GM18861 (cell line): Measurements from ENCODE around the gene FHAD1.
"Not testable (repeated sequence)": the region's sequence is repeated elsewhere in the genome, so short reads cannot be mapped to it uniquely, and the experiment has no call there.

Experiments
- ATAC-seq: cut with Tn5 transposase; IDR thresholded peaks from one replicate; pipeline ENCODE4 v1.9.1; 2021; ENCODE audit not compliant: unreplicated experiment

Gene FHAD1

DNA sequence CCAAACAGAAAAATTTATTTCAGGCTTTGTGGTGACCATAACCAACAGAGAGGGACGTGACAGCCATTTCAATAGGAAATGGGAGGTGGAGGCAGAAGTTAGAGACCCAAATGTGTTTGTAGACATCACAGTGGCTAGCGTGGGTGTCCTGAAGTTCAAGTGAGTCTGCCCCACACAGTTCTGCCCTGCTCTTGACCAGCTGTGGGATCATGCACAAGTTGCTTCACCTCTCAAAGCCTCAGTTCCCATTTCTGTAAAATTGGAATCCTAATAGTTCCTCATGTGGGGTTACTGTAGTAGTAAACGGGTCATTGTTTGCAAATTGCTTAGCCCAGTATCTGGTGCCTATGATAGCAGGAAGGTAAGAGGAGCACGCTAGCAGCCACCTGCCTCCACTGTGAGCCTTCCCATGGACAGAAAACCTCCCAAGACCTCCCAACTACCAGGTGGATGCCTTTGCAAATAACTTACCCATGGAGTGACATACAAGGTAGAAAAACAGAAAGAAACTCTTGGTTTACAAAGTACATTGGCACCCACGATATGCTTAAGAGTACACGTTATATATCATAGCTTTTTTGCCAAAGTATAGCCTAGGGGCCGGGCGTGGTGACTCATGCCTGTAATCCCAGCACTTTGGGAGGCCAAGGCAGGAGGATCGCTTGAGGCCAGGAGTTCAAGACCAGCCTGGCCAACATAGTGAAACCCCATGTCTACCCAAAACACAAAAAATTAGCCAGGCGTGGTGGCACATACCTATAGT lies 29.1 kb downstream of the FHAD1 start:
- ATAC-seq = no peak

DNA sequence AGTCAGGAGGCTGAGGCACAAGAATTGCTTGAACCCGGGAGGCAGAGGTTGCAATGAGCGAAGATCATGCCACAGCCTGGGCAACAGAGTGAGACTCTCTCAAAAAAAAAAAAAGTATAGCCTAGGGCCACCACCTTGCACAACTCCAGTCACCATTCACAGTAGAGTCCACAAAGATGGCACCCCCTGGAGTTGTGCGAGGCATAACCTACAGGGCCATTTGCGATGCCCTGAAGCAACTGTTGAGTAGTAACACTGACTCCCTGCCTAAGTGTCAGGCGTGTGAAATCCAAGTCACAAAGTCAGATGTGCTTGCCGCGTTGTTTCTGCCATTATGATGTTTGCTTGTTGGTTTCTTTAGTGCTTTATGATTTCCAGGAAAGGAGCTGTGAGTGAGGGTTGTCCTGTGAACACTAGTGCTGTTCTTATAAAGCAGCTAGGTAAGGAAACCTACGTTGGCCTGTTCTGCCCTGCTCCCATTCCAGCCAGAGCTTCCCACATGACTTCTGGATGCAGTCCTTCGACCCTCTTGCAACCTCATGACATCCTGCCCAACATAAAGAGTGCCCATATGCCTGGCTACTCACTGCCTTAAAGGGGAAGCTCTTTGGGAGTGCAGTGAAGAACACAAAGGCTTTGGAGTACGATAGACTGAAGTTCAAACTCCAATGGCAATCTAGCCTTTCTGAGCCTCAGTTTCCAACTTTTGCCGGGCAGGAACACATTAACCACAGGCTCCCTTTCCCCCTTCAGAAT lies 29.8 kb downstream of the FHAD1 start:
- ATAC-seq = no peak

DNA sequence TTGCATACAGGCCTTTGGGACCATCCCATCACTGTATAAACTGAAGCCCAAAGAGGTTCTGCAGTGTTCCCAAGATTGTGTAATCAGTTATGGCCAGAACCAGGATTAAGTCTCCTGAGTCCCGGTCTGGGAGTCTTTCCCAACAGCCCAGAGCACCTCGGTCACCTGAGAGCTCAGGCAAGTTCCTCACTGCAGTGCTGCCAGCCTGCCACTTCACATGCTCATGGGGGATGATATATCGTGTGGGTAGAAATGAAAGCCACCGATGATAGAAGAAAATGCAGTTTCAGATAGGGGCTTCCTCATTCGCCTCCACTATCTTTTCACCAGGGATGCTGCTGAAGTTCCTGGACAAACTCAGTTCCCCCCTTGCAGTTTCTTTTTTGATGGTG lies 30.4 kb downstream of the FHAD1 start:
- no peak for ATAC-seq

DNA sequence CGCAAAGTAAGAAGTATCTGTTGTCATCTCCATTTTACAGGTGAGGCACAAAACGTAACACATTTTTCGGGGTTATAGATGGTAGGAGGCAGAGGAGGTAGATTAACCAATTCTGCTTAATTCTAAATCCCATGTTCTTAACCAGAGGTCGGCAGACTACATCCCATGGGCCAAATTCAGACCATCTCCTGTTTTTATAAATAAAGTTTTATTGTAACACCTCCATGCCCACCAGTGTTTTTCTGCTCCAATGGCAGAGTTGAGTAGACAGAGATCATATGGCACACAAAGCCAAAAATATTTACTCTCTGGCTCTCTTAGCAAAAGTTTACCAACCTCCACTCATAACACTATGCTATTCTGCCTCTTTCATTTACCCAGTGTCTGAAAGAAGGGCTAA lies 30.9 kb downstream of the FHAD1 start:
- no peak for ATAC-seq

DNA sequence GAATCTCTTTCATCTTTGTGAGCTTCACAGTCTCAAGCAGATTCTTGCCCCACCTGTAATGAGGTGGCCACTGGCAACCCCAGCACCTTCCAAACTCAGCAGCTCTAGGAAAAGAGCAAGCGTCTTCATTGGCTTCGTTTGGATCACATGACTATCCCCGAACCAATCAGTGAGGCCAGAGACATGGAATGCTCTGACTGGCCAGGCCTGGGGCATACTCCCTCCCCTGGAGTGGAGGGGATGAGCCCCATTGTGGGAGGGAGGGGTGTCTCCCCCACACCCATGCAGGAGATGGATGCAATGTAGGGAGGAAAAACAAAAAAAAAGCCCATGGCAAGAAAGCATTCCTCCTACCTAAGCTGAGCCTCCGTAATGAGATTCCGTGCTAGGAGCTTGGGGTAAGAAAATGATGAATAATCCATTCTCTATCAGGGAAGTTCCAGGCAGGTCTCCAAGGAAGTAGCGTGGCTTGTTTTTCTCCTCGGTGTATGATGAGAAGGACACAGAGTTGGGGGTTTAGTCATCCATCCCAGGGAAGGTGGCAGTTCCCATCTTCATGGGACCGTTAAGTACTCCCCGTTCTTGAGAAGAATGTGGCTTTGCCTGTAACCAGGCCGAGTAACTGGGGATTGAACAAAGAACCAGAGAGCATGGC lies 32.7 kb downstream of the FHAD1 start:
- no peak for ATAC-seq

DNA sequence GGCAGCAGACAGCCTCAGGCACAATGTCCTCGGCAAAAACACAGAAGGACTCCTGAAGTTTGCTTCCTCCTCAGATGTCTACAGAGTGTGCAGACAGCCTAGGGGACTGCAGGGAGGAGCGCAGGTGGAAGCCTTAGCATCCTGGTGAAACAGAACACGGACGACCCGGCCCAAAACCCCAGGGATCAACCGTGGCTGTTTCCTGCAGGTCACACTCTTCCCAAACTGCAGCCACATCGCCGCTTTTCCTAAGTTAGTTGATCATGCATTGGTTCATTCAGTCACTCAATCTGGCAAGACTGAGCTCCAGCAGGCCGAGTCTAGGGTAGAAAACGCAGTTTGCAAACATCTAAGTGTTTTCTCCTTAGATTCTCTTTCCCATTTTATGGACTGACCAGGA lies 33.4 kb downstream of the FHAD1 start:
- ATAC-seq = no peak

DNA sequence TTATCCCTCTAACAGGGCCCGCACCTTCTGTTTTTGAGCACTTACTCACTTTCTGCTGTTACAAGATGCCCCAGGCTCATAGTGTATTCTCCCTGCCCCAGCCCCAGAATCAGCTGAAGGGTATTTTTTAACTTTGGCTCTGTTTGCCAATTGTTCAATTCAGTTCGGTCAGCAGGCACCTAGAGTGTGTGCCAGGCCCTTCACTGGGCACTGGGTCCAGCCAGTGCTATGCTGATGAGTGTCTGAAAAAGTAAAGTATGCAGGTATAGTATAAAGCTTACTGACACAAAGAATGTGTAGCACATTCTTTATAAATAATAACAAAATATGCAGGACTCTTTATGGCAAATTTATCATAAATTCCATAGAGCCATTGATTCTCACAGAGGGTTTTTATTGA lies 35.0 kb downstream of the FHAD1 start:
- no peak for ATAC-seq

DNA sequence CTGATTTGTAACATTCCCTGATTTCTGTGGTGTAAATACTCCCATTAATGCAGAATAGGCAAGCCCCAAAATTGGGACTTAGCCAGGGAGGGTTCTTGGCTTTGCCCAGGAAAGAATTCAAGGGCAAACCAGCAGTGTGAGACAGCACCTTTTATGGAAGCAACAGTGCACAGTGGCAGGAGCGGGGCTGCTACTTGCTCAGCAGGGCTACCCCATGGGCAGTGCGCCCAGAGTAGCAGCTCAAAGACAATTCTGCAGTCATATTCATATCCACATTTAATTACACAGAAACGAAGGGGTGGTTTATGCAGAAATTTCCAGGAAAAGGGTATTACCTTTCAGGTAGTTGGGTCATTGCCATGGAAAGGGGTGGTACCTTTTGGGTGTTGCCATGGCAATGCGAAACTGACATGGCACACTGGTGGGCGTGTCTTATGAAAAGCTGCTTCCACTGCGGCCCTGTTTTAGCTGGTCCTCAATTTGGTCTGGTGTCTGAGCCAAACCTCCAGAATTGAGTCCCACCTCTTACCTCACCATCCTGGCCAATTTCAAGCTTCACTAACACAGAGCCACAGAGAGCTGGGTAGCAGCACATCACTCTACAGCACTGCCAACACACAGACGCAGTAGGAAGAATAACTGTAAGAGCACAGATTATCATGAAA lies 35.9 kb downstream of the FHAD1 start:
- ATAC-seq = no peak

DNA sequence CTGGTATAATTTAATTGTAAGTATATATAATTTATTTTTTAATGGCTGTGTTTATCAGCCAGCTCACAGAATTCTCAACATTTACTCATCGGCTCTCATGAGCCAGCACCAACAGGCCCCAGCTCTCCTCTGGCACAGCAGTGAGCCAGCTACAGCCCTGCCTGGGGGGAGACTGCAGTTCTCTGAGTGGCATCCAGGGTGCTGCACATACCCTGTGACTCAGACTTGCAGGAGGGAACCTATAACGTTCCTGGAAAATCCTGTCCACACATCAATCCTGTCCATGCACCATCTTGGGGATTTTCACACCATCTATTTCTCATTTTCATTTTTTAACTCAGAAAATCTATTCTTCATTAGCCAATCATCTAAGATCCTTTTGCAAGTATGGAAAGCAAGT lies 36.5 kb downstream of the FHAD1 start:
- ATAC-seq = no peak

DNA sequence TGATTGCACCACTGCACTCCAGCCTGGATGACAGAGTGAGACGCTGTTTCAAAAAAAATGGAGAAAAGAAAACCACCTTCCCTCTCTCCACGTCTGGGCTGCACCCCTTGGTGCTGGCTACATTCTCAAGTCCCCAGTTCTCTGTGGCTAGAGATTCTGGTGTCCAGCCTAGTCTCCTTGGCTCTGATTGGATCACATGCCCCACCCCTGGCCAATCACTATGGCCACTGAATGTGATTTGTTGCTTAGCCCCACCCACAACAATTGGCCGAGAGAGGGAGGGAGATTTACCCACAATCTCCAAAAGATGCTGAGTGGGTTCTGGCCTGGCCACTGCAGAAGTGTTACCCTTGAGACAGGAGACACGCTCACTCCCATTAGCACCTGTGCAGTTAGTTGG lies 39.4 kb downstream of the FHAD1 start:
- no peak for ATAC-seq

DNA sequence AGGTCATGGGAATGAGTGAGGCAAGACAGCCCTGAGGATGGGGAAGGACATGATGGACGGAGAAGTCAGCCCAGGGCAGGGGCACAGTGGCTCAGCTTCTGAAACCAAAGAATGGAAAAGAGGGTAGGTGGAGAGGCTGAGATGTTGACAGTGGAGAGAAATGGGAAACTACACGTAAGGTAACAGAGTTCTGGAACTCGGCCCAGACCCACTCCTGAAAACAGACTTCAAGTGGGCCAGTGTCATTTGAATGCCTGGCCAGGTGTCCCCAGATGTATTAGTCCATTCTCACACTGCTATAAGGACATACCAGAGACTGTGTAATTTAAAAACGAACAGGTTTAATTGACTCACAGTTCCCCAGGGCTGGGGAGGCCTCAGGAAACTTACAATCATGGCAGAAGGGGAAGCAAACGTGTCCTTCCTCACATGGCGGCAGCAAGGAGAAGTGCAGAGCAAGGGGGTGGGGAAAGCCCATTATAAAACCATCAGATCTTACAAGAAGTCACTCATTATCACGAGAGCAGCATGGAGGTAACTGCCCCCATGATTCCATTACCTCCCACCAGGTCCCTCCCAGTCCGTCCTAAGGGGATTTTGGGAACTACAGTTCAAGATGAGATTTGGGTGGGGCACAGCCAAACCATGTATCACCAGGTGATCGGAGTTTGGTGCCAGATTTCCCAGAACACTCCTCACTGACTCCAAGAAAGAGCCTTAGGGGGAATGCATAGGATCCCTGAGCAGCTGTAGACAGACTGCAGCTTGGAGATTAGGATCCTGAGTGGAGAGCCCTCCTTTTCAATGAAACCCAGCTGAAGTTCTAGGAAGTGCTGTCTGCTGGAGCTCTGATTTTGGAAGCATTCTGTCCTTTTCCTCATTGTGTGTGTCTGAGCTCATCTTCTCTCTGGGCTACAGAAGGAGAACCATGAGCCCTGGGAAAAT lies 40.3 kb downstream of the FHAD1 start:
- no peak for ATAC-seq

DNA sequence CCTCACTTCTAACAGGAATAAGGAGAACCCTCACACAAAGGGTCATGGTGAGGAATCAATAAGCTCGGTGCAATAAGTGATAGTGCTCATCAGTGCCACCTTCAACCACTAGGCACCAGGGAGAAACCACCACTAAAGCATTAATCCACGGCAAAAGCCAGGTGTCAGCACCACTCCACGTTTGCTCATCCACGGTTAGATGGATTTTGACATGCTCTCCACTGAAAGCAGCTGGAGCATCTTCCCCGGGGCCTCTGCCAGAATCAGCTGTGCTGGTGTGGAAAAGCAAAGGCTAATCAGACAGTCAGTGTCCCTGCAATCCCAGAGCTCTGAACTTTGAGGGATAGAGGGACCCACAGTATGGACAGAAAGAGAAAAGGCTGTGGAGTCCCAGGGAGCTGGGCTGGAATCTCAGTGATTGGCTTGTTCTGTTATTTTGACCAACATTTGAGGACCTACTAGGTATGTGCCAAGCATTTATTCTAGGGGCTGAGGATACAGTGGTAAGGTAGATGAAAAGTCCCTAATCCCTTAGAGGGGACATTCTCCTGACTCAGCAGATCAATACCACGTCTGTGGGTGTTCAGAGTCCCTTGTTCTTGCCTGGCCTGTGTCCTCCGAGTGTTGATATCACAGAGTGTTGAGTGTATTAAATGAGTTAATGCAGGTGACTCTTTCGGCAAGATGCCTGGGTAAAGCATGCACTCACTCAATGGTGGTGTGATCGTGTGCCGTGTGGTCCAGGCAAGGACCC lies 41.3 kb downstream of the FHAD1 start:
- no peak for ATAC-seq

DNA sequence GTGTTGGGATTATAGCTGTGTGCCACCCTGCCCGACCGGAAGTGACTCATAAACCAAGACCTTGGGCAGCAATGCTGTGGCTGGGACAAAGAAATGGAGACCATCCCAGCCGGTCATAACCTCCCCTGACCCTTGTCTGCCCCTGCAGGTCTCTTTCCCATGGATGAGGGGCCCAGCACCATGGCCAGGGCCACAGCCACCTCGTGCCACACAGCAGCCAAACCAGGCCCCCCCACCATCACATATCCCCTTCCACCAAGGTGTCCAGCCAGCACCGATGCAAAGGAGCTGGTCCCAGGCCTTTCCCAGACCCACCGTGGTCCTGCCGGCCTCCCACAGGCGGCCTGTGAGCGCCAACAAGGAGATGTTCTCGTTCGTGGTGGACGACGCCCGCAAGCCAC lies 42.2 kb downstream of the FHAD1 start:
- ATAC-seq = no peak

DNA sequence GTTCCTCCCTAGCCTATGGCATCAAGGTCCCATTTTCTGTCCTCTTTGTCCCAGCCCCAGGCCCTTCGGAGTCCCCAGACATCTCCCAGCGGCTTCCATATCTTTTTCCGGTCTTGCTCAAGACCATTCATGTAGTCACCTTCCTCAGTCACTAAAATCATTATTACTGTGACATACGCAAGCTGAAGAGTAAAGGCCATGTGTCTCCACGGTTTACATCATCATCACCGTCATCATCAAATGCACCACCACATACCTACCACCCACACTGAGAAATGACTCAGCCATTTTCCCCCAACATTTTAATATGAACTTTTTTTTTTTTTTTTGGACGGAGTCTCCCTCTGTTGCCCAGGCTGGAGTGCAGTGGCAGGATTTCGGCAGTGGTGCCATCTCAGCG lies 43.4 kb downstream of the FHAD1 start:
- no peak for ATAC-seq

DNA sequence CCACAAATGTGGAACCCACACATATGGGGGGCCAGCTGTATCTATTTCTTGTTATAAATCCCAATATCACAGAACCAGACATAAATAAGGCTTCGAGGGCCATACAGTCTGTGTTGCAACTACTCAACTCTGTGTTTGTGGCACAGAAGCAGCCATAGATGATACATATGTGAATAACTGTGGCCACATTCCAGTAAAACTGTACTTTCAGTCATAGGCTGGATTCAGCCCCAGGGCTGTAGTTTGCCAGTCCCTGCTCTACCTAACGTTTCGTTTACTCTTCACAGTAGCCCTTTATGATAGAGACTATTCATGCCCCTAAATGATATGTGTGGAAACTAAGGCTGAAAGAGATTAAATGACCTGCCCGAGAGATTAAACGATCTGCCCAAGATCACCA lies 48.7 kb downstream of the FHAD1 start:
- ATAC-seq = no peak

DNA sequence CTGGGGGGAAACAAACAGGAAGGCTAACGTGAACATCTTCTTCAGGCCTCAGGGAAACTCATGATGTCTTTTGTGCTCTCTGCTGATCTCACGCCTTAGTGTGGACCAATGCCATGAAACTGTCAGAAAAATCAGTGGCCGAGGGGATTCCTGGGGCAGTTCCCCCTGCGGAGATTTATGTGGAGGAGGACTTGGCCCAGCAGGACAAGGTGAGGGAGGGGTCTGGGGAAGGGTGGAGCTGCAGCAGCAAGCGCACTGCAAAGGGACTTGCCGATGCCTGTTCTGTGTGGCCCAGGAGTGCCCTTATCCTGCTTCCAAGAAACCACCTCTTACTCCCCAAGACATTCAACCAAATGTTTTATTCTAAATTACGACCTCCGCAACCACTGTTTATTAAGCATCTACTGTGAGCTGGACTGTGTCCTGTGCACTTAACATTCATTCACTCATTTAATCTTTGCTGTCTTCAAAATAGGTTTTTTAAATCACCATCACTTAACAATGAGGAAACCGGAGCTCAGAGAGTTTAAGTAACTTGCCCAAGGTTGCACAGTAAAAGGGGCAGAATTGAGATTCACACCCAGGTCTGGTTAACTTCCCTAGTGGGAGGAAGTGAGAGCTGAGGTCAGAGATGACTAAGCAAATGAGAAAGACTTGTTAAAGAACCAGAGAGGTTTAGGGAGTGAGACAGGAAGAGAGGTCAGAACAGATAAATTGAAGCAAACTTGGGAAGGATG lies 49.7 kb downstream of the FHAD1 start:
- ATAC-seq = no peak

DNA sequence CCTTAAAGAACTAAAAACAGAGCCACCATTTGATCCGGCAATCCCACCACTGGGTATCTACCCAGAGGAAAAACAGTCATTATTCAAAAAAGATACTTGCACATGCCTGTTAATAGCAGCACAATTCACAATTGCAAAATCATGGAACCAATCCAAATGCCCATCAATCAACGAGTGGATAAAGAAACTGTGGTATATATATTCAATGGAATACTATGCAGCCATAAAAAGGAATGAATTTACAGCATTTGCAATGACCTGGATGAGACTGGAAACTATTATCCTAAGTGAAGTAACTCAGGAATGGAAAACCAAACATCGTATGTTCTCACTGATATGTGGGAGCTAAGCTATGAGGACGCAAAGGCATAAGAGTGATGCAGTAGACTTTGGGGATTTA lies 51.0 kb downstream of the FHAD1 start:
- ATAC-seq = not testable (repeated sequence)

DNA sequence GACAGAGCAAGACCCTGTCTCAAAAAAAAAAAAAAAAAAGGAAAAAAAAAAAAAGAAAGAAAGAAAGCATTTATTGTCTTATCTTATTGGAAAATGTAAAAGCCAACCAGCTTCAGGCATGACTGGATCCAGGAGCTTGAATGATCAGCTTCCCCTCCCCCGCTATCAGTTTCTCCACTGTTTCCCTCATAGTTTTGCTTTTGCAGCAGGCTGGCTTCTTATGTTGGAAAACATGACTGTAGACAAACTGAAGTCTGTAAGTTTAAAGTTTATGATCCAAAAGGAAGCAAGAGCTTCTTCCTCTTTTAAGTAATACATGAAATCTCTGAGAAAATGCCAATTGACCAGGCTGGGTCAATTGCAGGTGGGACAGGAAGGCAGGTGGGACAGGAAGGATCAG lies 52.2 kb downstream of the FHAD1 start:
- ATAC-seq = no peak

DNA sequence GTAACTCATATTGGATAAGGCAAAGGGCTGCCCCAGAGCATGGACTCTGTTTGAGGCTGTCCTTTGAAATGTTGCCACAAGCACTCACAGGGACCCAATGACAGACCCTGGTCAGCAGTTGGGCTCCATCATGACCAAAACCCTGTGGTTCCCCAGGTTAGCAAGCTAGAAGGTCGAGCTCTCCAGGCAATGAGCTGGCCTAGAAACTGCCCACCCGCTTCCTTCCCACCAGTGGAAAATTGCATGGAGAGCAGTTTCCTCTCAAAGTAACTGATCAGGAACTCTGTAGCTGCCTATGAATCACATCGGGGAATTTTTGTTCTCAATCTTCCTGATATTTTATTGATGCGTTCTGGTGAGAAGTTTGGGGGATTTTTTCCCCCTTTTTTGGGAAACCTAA lies 52.8 kb downstream of the FHAD1 start:
- no peak for ATAC-seq
